Measurements from ENCODE around the gene SPRY4. TPM values are rescaled to one million over a fixed set of nuclear protein-coding genes. Genes with fewer than 3 reads are reported as not detected.

The SPRY4 gene, protein sequence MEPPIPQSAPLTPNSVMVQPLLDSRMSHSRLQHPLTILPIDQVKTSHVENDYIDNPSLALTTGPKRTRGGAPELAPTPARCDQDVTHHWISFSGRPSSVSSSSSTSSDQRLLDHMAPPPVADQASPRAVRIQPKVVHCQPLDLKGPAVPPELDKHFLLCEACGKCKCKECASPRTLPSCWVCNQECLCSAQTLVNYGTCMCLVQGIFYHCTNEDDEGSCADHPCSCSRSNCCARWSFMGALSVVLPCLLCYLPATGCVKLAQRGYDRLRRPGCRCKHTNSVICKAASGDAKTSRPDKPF
- 4.3 and 22.5 TPM in 2 replicates for total RNA-seq

DNA sequence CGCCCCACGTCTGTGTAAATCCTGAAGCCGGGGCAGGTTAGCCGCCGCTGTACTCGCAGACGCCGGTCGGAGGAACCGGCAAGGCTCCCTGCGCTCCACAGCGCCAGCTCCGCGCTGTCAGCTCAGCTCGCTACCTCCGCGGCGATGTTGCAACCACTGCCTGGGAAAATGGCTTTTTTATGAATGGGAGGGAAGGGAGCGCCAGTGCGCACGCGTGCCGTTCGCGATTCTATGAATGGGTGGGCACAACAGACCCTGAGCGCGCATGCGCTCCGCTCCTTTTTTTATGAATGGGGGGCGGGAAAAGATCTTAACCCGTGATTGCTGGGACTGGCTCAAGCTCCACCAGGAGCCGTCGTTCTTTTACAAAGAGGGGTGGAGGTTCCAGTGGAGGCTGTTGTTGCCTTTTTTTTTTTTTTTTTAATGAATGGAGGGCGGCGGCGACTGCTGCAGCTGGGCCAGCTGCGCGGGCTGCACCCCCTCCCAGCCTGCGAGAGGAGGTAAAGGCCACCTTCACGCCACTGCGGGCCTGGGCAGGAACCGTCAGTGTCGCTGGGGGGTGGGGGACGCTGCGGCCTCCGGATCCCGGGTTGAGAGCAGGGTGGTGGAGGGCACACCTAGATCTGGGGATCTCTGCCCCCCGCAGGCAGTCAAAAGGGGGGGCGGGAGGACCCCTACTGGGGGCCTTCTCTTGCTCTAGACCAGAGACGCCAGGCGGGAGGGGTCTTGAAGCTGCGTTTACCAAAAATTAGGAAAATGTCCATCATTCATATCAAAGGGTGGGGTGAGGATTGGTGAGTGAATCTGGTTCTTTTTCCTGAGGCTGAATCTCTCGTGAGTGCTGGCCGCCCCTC is at the start of gene SPRY4:
Gene SPRY4 (minus strand): TSS at position 151 of the 854 bp plus-strand sequence. CDS start 9,913 bp downstream, outside the sequence.

Other genes with a start within 250 kb of the SPRY4 start
- gene NDFIP1, start 216.2 kb downstream of the SPRY4 start, total RNA-seq = 53.8 and 63.5 TPM in 2 replicates

Measured in pericardium fibroblast (primary cell).